C4-2B (cell line): ENCODE data around the gene UGT2B11.
"Not testable (repeated sequence)": the region's sequence is repeated elsewhere in the genome, so short reads cannot be mapped to it uniquely, and the experiment has no call there.

Experiments used
- ZFX ChIP-seq: fragments of 450-650 bp; IDR thresholded peaks from 2 replicates; pipeline ENCODE4 v1.6.1; 2017
- TF ChIP-seq, protein P1 (sequence below): fragments of 450-650 bp; conservative IDR thresholded peaks from 2 replicates; pipeline ENCODE4 v1.5.1; 2017; ENCODE audit warnings: mild to moderate bottlenecking

- TF ChIP-seq, protein P1, sequence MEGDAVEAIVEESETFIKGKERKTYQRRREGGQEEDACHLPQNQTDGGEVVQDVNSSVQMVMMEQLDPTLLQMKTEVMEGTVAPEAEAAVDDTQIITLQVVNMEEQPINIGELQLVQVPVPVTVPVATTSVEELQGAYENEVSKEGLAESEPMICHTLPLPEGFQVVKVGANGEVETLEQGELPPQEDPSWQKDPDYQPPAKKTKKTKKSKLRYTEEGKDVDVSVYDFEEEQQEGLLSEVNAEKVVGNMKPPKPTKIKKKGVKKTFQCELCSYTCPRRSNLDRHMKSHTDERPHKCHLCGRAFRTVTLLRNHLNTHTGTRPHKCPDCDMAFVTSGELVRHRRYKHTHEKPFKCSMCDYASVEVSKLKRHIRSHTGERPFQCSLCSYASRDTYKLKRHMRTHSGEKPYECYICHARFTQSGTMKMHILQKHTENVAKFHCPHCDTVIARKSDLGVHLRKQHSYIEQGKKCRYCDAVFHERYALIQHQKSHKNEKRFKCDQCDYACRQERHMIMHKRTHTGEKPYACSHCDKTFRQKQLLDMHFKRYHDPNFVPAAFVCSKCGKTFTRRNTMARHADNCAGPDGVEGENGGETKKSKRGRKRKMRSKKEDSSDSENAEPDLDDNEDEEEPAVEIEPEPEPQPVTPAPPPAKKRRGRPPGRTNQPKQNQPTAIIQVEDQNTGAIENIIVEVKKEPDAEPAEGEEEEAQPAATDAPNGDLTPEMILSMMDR = not testable (repeated sequence)
- TF ChIP-seq ZFX = not testable (repeated sequence)
These were observed 26.2 kb upstream of the UGT2B11 start for GRCh38 chr4:69240787-69241186.
